GM18505 (cell line): ENCODE data around the gene PRR15L.
A peak's percentile ranks its signal among the peaks of the same experiment; 100 is the strongest.

Experiments used
- ATAC-seq: cut with Tn5 transposase; IDR thresholded peaks from one replicate; pipeline ENCODE4 v1.9.1; 2021; ENCODE audit not compliant: unreplicated experiment
- POLR2A ChIP-seq: IDR thresholded peaks from 4 replicates; pipeline ENCODE4 v1.6.1; 2011; ENCODE audit warnings: borderline replicate concordance; ENCODE audit not compliant: insufficient read depth, insufficient read length; ENCODE audit errors: extremely low read depth

Gene PRR15L

DNA sequence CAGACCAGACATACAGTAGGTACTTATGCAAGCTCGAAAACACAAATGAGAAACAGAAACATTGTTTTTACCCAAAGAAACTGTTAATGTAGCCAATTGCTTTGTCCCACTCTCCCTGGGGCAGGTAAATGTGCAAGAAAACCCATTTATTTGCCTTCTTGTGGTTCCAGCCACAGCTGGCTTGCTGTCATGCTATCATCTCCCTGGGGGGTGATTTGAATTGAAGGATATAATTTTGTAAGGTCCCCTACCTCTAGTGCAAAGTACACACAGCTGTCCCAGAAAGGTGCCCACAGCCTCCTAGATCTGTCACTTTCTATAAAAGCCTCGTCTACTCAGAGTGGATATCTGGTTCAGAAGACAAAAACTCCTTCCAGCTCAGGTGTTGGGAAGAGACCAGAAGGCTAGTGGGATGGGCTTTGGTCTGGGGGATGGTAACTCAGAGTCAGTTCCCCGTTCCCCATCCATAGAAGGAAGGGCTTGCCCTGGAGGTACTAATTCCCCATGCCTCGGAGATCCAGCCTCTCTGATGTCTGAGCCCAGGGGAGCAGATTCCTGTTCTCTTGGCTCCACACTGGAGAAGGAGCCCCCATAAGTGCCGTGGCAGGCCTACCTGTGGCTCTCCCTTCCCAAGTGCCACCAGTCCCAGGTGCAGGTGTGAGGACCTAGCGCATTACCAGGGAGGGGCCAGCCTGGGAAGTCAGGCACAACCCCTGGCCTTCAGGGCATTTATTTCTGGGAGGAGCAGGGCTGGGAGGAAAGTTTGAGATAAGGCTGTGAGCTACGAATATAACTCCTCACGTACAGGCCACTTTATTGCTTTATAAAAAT, 2.4 kb upstream of the PRR15L start:
- TF ChIP-seq POLR2A: no peak
- ATAC-seq: no peak

GRCh38 chr17:47956791-47957590, 692 bp downstream of the PRR15L start:
- no peak for ATAC-seq

GRCh38 chr17:47955497-47956461, 1.9 kb downstream of the PRR15L start:
- no peak for TF ChIP-seq POLR2A
- no peak for ATAC-seq

More at GRCh38 chr17:47956791-47957590, 692 bp downstream of the PRR15L start:
- TF ChIP-seq POLR2A: no peak

DNA sequence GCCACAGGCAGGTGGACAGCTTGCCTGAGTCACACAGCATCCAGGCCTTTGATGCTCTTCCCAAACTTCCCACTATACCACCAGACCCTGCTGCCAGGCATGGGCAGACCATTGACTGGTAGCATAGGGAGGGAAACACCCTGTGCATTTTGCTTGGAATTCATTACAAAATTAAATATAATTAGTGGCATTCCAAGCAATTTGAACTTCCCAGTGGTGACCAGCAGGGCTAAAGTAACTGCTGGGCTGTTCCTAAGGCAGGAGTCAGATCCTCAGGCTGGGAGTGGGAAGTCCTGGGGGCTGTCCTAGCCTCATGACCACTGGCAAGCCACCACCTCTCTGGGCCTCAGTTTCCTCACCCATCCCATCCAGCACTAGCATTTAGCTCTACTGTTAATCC, 3.8 kb downstream of the PRR15L start:
- no peak for TF ChIP-seq POLR2A
- no peak for ATAC-seq

- no peak for TF ChIP-seq POLR2A
- no peak for ATAC-seq
These were observed 5.3 kb downstream of the PRR15L start for GRCh38 chr17:47952171-47953021.

DNA sequence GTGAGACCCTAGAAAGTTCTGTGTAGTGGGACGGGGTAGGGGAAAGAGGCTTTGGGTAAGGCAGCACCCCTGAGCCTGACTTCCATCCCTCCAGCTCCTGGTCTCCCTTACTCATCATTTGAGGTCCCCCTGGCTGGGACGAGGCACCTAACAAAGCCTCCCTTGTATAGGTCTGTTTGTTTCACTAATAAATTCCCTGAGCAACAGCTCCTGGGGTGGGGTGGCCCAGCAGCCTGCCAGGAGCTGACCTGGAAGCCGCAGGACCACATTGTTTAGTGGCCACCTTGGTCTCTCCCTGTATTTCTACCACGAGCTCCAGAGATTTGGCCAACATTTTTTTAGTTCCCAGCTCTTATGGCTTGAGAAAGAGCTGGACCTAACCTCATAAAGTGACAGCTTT, 7.2 kb downstream of the PRR15L start:
- TF ChIP-seq POLR2A: no peak

DNA sequence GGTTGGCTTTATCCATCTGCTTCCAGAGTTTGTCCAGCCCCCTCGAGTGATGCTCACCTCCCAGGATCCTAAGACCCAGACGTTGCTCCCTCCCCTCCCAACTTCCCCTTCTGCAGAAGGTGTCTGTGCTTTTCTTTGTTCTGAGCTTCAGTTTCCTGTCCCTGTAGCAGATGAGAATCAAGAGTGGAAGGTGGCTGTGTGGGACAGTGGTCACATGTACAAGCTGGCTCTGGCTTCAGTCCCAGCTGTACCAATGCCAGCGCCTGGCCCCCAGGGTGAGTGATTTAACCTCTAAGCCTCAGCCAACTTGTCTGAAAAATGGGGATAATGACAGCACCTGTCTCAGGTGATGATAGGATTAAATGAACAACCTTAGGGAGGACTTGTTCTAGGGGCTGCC, 7.7 kb downstream of the PRR15L start:
- no peak for ATAC-seq
- TF ChIP-seq POLR2A: no peak

More for the DNA sequence above, 7.2 kb downstream of the PRR15L start:
- no peak for ATAC-seq

- peak; percentile 60 for ATAC-seq
These were observed 8.4 kb downstream of the PRR15L start for GRCh38 chr17:47949197-47949759.

GRCh38 chr17:47948706-47949196, 8.9 kb downstream of the PRR15L start:
- TF ChIP-seq POLR2A: no peak
- no peak for ATAC-seq

More at GRCh38 chr17:47949197-47949759, 8.4 kb downstream of the PRR15L start:
- no peak for TF ChIP-seq POLR2A

- TF ChIP-seq POLR2A: no peak
- ATAC-seq: no peak
These were observed 10.7 kb downstream of the PRR15L start for GRCh38 chr17:47946929-47947397.

- no peak for ATAC-seq
- TF ChIP-seq POLR2A: no peak
These were observed 11.2 kb downstream of the PRR15L start for GRCh38 chr17:47946516-47946915.
